Stimulated activated naive CD8-positive, alpha-beta T cell treated with anti-CD3 and anti-CD28 coated beads, Interleukin-15, amount 100 ng/mL, for 72 hours (primary cell): ENCODE data around the gene ORAI3.

Experiments used
- ATAC-seq: fragments of 150-1000 bp; cut with Tn5 transposase; 2 replicates; pipeline ENCODE4 v1.10.0; 2021; ENCODE audit warnings: mild to moderate bottlenecking, moderate library complexity
- DNase-seq, 2 donors: peaks; one replicate each; pipeline ENCODE4 v3.0.0; 2021 to 2022
- H3K27ac Mint-ChIP-seq, 2 donors: one replicate each; pipeline ENCODE4 v1.8.0; 2022; ENCODE audit warnings: mild to moderate bottlenecking in 2 of 2, mixed read lengths in 2 of 2, moderate library complexity in 2 of 2
- H3K27me3 Mint-ChIP-seq: one replicate; pipeline ENCODE4 v1.8.0; 2022; ENCODE audit warnings: mixed read lengths
- H3K4me1 Mint-ChIP-seq: one replicate; pipeline ENCODE4 v1.8.0; 2022; ENCODE audit warnings: mild to moderate bottlenecking, mixed read lengths
- H3K4me3 Mint-ChIP-seq, 2 donors: one replicate each; pipeline ENCODE4 v1.8.0; 2022; ENCODE audit warnings: mild to moderate bottlenecking in 2 of 2, mixed read lengths in 2 of 2, moderate library complexity in 1 of 2
- H3K9me3 Mint-ChIP-seq, 2 donors: one replicate each; pipeline ENCODE4 v1.8.0; 2022; ENCODE audit warnings: mixed read lengths in 2 of 2

ORAI3 gene

GRCh38 chr16:30948667-30949649 lies at the start of gene ORAI3:
ORAI3 (plus strand) TSS chr16:30949068; CDS start chr16:30949290, 222 bp downstream.
- Mint-ChIP-seq H3K9me3 (no peaks in the 10 kb centered on the region), H3K4me3 (peak within 1 kb of the TSS; percentile 89 to 95), H3K27ac (peak within 1 kb of the TSS; percentile 84 to 90), H3K4me1 (peaks cover 24% of the 10 kb centered on the region), H3K27me3 (no peaks in the 10 kb centered on the region)
- DNase-seq (peak; percentile 33 to 44), ATAC-seq (peak; percentile 54)

GRCh38 chr16:30899794-30900193 lies 49.1 kb upstream of the ORAI3 start:
- ATAC-seq (no peak), DNase-seq (no peak)
- Mint-ChIP-seq H3K4me1 (peaks cover 54% of the 10 kb centered on the region), H3K27ac (no peak overlapping the region), H3K4me3 (no peak overlapping the region), H3K27me3 (no peaks in the 10 kb centered on the region), H3K9me3 (peaks cover 4 to 8% of the 10 kb centered on the region in 2 donors)

GRCh38 chr16:30900588-30900987 lies 48.3 kb upstream of the ORAI3 start:
- H3K27ac Mint-ChIP-seq: no peak overlapping the region
- no peak for DNase-seq
- H3K27me3 Mint-ChIP-seq: no peaks in the 10 kb centered on the region
- peaks cover 46% of the 10 kb centered on the region for H3K4me1 Mint-ChIP-seq
- H3K4me3 Mint-ChIP-seq: no peak overlapping the region
- ATAC-seq: no peak
- peaks cover 4 to 8% of the 10 kb centered on the region in 2 donors for H3K9me3 Mint-ChIP-seq

GRCh38 chr16:30901201-30902028 lies 47.5 kb upstream of the ORAI3 start:
- Mint-ChIP-seq H3K27ac (peak overlapping the region; percentile 74 to 87), H3K9me3 (peaks cover 4 to 8% of the 10 kb centered on the region in 2 donors), H3K4me1 (peaks cover 38% of the 10 kb centered on the region), H3K27me3 (no peaks in the 10 kb centered on the region), H3K4me3 (peak overlapping the region; percentile 60 to 72)
- ATAC-seq (no peak), DNase-seq (no peak)

GRCh38 chr16:30902029-30902972 lies 46.6 kb upstream of the ORAI3 start:
- peak; percentile 69 to 77 for DNase-seq
- Mint-ChIP-seq H3K4me1 (peaks cover 29% of the 10 kb centered on the region), H3K4me3 (peak overlapping the region; percentile 97 to 100)

GRCh38 chr16:30903002-30903401 lies 45.9 kb upstream of the ORAI3 start:
- peak overlapping the region; percentile 97 to 99 for H3K27ac Mint-ChIP-seq
- peaks cover 26% of the 10 kb centered on the region for H3K4me1 Mint-ChIP-seq
- H3K4me3 Mint-ChIP-seq: peak overlapping the region; percentile 97 to 100
- peak; percentile 29 to 43 for DNase-seq
- peaks cover 4 to 8% of the 10 kb centered on the region in 2 donors for H3K9me3 Mint-ChIP-seq
- no peaks in the 10 kb centered on the region for H3K27me3 Mint-ChIP-seq
- ATAC-seq: peak; percentile 56

More at GRCh38 chr16:30902029-30902972, 46.6 kb upstream of the ORAI3 start:
- peak; percentile 89 for ATAC-seq
- Mint-ChIP-seq H3K9me3 (peaks cover 4 to 8% of the 10 kb centered on the region in 2 donors), H3K27me3 (no peaks in the 10 kb centered on the region), H3K27ac (peak overlapping the region; percentile 97 to 99)

GRCh38 chr16:30903596-30903995 lies 45.3 kb upstream of the ORAI3 start:
- Mint-ChIP-seq H3K9me3 (peaks cover 4 to 8% of the 10 kb centered on the region in 2 donors), H3K4me3 (peak overlapping the region; percentile 67 to 100), H3K4me1 (peaks cover 26% of the 10 kb centered on the region), H3K27me3 (no peaks in the 10 kb centered on the region), H3K27ac (peak overlapping the region; percentile 98)
- ATAC-seq (no peak), DNase-seq (peak; percentile 20 to 24)

GRCh38 chr16:30904114-30904780 lies 44.6 kb upstream of the ORAI3 start:
- Mint-ChIP-seq H3K4me3 (peak overlapping the region in 1 of 2 donors; percentile 67), H3K9me3 (peaks cover 4 to 8% of the 10 kb centered on the region in 2 donors), H3K4me1 (peaks cover 26% of the 10 kb centered on the region), H3K27ac (peak overlapping the region in 1 of 2 donors; percentile 98), H3K27me3 (no peaks in the 10 kb centered on the region)
- DNase-seq: no peak
- ATAC-seq: no peak

- Mint-ChIP-seq H3K27ac (no peak overlapping the region), H3K27me3 (no peaks in the 10 kb centered on the region), H3K4me3 (no peak overlapping the region), H3K4me1 (peaks cover 17% of the 10 kb centered on the region), H3K9me3 (peaks cover 4 to 8% of the 10 kb centered on the region in 2 donors)
- DNase-seq (no peak), ATAC-seq (no peak)
These were observed 41.8 kb upstream of the ORAI3 start for GRCh38 chr16:30907064-30907463.

- Mint-ChIP-seq H3K4me3 (no peak overlapping the region), H3K27ac (no peak overlapping the region), H3K27me3 (no peaks in the 10 kb centered on the region), H3K4me1 (no peaks in the 10 kb centered on the region), H3K9me3 (no peaks in the 10 kb centered on the region)
- ATAC-seq (peak; percentile 9), DNase-seq (no peak)
These were observed 38.3 kb upstream of the ORAI3 start for GRCh38 chr16:30910427-30911029.

GRCh38 chr16:30912794-30913412 lies 36.0 kb upstream of the ORAI3 start:
- ATAC-seq (no peak), DNase-seq (no peak)
- Mint-ChIP-seq H3K9me3 (no peaks in the 10 kb centered on the region), H3K27me3 (no peaks in the 10 kb centered on the region), H3K4me1 (no peaks in the 10 kb centered on the region), H3K27ac (no peak overlapping the region), H3K4me3 (no peak overlapping the region)

- no peaks in the 10 kb centered on the region for H3K27me3 Mint-ChIP-seq
- H3K4me3 Mint-ChIP-seq: no peak overlapping the region
- no peaks in the 10 kb centered on the region for H3K4me1 Mint-ChIP-seq
- ATAC-seq (no peak), DNase-seq (no peak)
- no peaks in the 10 kb centered on the region for H3K9me3 Mint-ChIP-seq
- H3K27ac Mint-ChIP-seq: no peak overlapping the region
These were observed 34.0 kb upstream of the ORAI3 start for GRCh38 chr16:30914830-30915229.

GRCh38 chr16:30918614-30919013 lies 30.3 kb upstream of the ORAI3 start:
- Mint-ChIP-seq H3K4me3 (no peak overlapping the region), H3K4me1 (peaks cover 17% of the 10 kb centered on the region), H3K9me3 (no peaks in the 10 kb centered on the region), H3K27ac (no peak overlapping the region), H3K27me3 (no peaks in the 10 kb centered on the region)
- DNase-seq: no peak
- no peak for ATAC-seq
